HEK293T (cell line): ENCODE results near the gene IFI27L1.

Source experiments
- BHLHE40 ChIP-seq: fragments of 450-650 bp; IDR thresholded peaks from 2 replicates; pipeline ENCODE4 v1.6.1; 2016; ENCODE audit warnings: mild to moderate bottlenecking, moderate library complexity, borderline replicate concordance
- FOXK2 ChIP-seq: fragments of 450-650 bp; IDR thresholded peaks from 2 replicates; pipeline ENCODE4 v1.6.1; 2016; ENCODE audit warnings: mild to moderate bottlenecking
- FOXM1 ChIP-seq: fragments of 450-650 bp; IDR thresholded peaks from 2 replicates; pipeline ENCODE4 v1.6.1; 2017; ENCODE audit warnings: mild to moderate bottlenecking, borderline replicate concordance
- ZNF384 ChIP-seq: fragments of 450-650 bp; IDR thresholded peaks from 2 replicates; pipeline ENCODE4 v1.6.1; 2016

- TF ChIP-seq FOXK2 (no peak), BHLHE40 (no peak), ZNF384 (no peak), FOXM1 (no peak)
Measured at GRCh38 chr14:94051115-94051514, 30.0 kb upstream of the IFI27L1 start.
